SK-N-SH treated with all-trans-retinoic acid at 6 μM for 48 hours (cell line): Measurements from ENCODE around the gene PCDH8.

Experiments used
- ATAC-seq: fragments of 200-7000 bp; cut with Tn5 transposase; 3 replicates; pipeline ENCODE4 v1.9.1; 2020; ENCODE audit warnings: mild to moderate bottlenecking, moderate library complexity
- ARNTL ChIP-seq: fragments of 450-650 bp; formaldehyde crosslinking; IDR thresholded peaks from 2 replicates; pipeline ENCODE4 v1.5.0; 2020; ENCODE audit warnings: low read depth, mild to moderate bottlenecking, moderate library complexity, borderline replicate concordance
- GLIS3 ChIP-seq: fragments of 250-450 bp; sonication (Bioruptor Pico); IDR thresholded peaks from 2 replicates; pipeline ENCODE4 v1.5.0; 2020; ENCODE audit warnings: mild to moderate bottlenecking, moderate library complexity
- ISL1 ChIP-seq: fragments of 250-450 bp; sonication (Bioruptor Pico); IDR thresholded peaks from 2 replicates; pipeline ENCODE4 v2.1.2; 2022; ENCODE audit warnings: mild to moderate bottlenecking, moderate library complexity
- POU6F1 ChIP-seq: fragments of 250-450 bp; sonication (Bioruptor Pico); IDR thresholded peaks from 2 replicates; pipeline ENCODE4 v1.8.0; 2021; ENCODE audit warnings: low read depth, mild to moderate bottlenecking, moderate library complexity, borderline replicate concordance
- PPARA ChIP-seq: fragments of 250-450 bp; sonication (Bioruptor Pico); IDR thresholded peaks from 2 replicates; pipeline ENCODE4 v1.5.0; 2020; ENCODE audit warnings: mild to moderate bottlenecking, borderline replicate concordance
- RARB ChIP-seq: fragments of 250-450 bp; sonication (Bioruptor Pico); IDR thresholded peaks from 2 replicates; pipeline ENCODE4 v1.8.0; 2021; ENCODE audit warnings: mild to moderate bottlenecking, moderate library complexity
- SNAI2 ChIP-seq: fragments of 250-450 bp; sonication (Bioruptor Pico); IDR thresholded peaks from 2 replicates; pipeline ENCODE4 v1.5.0; 2020; ENCODE audit warnings: mild to moderate bottlenecking, moderate library complexity
- TCF4 ChIP-seq: fragments of 250-450 bp; sonication (Bioruptor Pico); IDR thresholded peaks from 2 replicates; pipeline ENCODE4 v1.8.0; 2021; ENCODE audit warnings: mild to moderate bottlenecking, moderate library complexity, borderline replicate concordance
- TOX ChIP-seq: fragments of 250-450 bp; sonication (Bioruptor Pico); IDR thresholded peaks from 2 replicates; pipeline ENCODE4 v1.8.0; 2021; ENCODE audit warnings: mild to moderate bottlenecking, moderate library complexity, borderline replicate concordance
- ZFP3 ChIP-seq: fragments of 250-450 bp; sonication (Bioruptor Pico); IDR thresholded peaks from 2 replicates; pipeline ENCODE4 v1.5.0; 2020; ENCODE audit warnings: mild to moderate bottlenecking, moderate library complexity
- ZFP30 ChIP-seq: fragments of 450-650 bp; formaldehyde crosslinking; IDR thresholded peaks from 2 replicates; pipeline ENCODE4 v1.5.0; 2022; ENCODE audit warnings: mild to moderate bottlenecking, moderate library complexity
- ZNF565 ChIP-seq: fragments of 450-650 bp; formaldehyde crosslinking; conservative IDR thresholded peaks from 2 replicates; pipeline ENCODE4 v1.5.0; 2020; ENCODE audit warnings: low read depth, mild to moderate bottlenecking, moderate library complexity
- ZNF70 ChIP-seq: fragments of 450-650 bp; formaldehyde crosslinking; IDR thresholded peaks from 2 replicates; pipeline ENCODE4 v1.5.0; 2020; ENCODE audit warnings: mild to moderate bottlenecking, moderate library complexity
- ZNF8 ChIP-seq: fragments of 450-650 bp; formaldehyde crosslinking; IDR thresholded peaks from 2 replicates; pipeline ENCODE4 v1.5.0; 2020; ENCODE audit warnings: mild to moderate bottlenecking, moderate library complexity
- TF ChIP-seq, protein P1 (sequence below): fragments of 250-450 bp; sonication (Bioruptor Pico); IDR thresholded peaks from 2 replicates; pipeline ENCODE4 v1.8.0; 2020; ENCODE audit warnings: mild to moderate bottlenecking, moderate library complexity, borderline replicate concordance
- TF ChIP-seq, protein P2 (sequence below): fragments of 250-450 bp; sonication (Bioruptor Pico); IDR thresholded peaks from 2 replicates; pipeline ENCODE4 v1.5.0; 2020; ENCODE audit warnings: mild to moderate bottlenecking, moderate library complexity

The PCDH8 gene

DNA sequence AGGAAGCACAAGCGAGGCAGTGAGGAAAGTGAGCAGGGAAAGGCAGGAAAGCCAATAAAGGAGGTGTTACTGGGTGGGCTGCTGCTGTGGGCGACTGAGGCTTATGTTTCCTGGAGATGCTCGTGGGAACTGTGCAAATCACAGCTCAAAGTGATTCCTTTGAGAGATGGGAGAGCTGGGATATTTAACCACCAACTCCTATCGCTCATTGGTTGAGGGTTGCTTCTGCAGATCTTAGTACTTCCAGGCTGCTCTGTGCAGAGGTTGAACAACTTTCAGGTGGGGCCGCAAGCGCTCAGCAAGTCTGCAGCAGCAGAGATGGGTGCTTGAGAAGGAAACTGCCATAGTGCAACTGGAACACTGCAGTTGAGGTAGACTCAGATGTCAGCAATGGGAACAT is 8.4 kb downstream of the PCDH8 start:
- TF ChIP-seq ARNTL (CRISPR knock-in tag) = no peak
- TF ChIP-seq, protein P1, sequence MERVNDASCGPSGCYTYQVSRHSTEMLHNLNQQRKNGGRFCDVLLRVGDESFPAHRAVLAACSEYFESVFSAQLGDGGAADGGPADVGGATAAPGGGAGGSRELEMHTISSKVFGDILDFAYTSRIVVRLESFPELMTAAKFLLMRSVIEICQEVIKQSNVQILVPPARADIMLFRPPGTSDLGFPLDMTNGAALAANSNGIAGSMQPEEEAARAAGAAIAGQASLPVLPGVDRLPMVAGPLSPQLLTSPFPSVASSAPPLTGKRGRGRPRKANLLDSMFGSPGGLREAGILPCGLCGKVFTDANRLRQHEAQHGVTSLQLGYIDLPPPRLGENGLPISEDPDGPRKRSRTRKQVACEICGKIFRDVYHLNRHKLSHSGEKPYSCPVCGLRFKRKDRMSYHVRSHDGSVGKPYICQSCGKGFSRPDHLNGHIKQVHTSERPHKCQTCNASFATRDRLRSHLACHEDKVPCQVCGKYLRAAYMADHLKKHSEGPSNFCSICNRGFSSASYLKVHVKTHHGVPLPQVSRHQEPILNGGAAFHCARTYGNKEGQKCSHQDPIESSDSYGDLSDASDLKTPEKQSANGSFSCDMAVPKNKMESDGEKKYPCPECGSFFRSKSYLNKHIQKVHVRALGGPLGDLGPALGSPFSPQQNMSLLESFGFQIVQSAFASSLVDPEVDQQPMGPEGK (CRISPR knock-in tag) = no peak
- no peak for TF ChIP-seq ZNF70
- TF ChIP-seq TOX (CRISPR knock-in tag) = no peak
- no peak for TF ChIP-seq TCF4 (CRISPR knock-in tag)
- no peak for ATAC-seq

DNA sequence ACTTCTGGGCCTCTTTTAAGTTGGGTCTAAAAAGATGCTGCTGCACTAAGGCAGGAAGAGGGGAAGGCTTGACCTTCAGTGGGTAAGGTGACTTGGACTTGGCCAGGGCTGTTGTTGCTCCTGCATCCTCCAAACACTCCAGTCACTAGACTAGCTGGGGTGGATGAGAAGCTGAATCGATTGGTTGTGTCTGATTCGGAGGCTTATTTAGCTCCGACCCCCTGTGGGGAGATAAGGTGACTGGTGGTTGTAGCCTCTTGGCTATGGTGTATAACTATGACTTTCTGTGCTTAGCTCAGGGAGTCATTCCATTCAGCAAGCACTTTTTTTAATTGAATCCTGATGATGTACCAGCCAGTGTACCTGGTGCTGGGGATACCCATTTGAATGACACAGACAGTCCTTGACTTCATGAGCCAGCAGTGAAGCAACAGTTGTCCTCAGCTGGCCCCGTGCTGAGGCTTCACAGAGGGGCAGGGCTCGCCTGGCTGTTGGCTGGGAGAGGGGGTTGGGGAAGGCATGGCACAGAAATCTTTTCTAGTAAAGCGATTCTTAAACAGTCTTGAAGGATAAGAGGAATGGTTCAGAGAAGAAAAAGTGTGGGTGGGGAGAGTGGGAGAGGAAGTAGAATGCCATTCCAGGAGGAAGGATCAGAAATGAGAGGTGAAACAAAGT is 9.9 kb downstream of the PCDH8 start:
- ATAC-seq = no peak
- TF ChIP-seq TOX (CRISPR knock-in tag) (no peak), ARNTL (CRISPR knock-in tag) (no peak), ZNF565 (no peak), ZNF8 (CRISPR knock-in tag) (no peak), ZFP3 (CRISPR knock-in tag) (no peak), ZFP30 (CRISPR knock-in tag) (no peak), ZNF70 (no peak), PPARA (no peak), POU6F1 (CRISPR knock-in tag) (no peak), GLIS3 (no peak)

GRCh38 chr13:52837850-52838249 is 10.6 kb downstream of the PCDH8 start:
- ATAC-seq = no peak
- TF ChIP-seq GLIS3 = no peak

- peak; percentile 83 for TF ChIP-seq ZFP3 (CRISPR knock-in tag)
- TF ChIP-seq, protein P2, sequence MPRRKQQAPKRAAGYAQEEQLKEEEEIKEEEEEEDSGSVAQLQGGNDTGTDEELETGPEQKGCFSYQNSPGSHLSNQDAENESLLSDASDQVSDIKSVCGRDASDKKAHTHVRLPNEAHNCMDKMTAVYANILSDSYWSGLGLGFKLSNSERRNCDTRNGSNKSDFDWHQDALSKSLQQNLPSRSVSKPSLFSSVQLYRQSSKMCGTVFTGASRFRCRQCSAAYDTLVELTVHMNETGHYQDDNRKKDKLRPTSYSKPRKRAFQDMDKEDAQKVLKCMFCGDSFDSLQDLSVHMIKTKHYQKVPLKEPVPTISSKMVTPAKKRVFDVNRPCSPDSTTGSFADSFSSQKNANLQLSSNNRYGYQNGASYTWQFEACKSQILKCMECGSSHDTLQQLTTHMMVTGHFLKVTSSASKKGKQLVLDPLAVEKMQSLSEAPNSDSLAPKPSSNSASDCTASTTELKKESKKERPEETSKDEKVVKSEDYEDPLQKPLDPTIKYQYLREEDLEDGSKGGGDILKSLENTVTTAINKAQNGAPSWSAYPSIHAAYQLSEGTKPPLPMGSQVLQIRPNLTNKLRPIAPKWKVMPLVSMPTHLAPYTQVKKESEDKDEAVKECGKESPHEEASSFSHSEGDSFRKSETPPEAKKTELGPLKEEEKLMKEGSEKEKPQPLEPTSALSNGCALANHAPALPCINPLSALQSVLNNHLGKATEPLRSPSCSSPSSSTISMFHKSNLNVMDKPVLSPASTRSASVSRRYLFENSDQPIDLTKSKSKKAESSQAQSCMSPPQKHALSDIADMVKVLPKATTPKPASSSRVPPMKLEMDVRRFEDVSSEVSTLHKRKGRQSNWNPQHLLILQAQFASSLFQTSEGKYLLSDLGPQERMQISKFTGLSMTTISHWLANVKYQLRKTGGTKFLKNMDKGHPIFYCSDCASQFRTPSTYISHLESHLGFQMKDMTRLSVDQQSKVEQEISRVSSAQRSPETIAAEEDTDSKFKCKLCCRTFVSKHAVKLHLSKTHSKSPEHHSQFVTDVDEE (CRISPR knock-in tag) = 0 out of 2 replicates have a peak, but pooled peaks have one; percentile 11
- TF ChIP-seq ISL1 (CRISPR knock-in tag) = peak; percentile 61
- TF ChIP-seq RARB (CRISPR knock-in tag) = no peak
- TF ChIP-seq, protein P1 (CRISPR knock-in tag) = no peak
- TF ChIP-seq TCF4 (CRISPR knock-in tag) = peak; percentile 64; the same call in 1 of the 2 replicates
- TF ChIP-seq ZFP30 (CRISPR knock-in tag) = no peak
- peak; percentile 39; the same call in 1 of the 2 replicates for TF ChIP-seq SNAI2
- TF ChIP-seq ZNF8 (CRISPR knock-in tag) = no peak
- no peak for TF ChIP-seq POU6F1 (CRISPR knock-in tag)
- no peak for ATAC-seq
Measured at GRCh38 chr13:52835071-52835839, 13.2 kb downstream of the PCDH8 start.
